Measurements from ENCODE around the gene ZSCAN31. TPM values are rescaled to one million over a fixed set of nuclear protein-coding genes. Genes with fewer than 3 reads are reported as not detected.

Gene ZSCAN31
- total and polyA plus RNA-seq, 9 of the 15 experiments (the other 6 are each of a cell fraction or from before 2014, with no cell fraction given) = 3.9 to 12.1 (median 7.0) TPM

DNA sequence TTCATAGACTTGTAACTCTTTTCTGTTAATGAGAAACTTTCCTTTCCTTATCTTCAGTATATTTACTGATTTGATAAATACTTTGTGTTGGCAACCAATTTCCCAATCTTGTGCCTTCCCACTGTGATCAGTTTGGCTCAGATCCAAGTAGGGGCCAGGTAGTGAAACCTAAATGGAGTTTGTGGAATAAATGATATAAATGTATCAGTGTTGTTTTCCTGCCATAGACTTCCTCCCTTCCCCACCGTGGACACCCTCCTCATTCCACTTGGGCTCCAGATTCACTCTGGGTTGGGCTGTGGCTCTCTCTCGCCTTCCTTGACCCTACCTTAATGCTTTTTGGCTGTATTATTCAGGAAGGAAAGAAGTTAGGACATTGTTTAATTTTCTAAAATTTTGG is 15.1 kb upstream of the ZSCAN31 start:
- H3K4me1 ChIP-seq (replicated peaks in 1 of 2; ENCODE audit: control insufficient read depth in 2 of 2, insufficient read depth in 2 of 2, low read length in 2 of 2) = peaks cover 32 to 47% of the 10 kb centered on the region in 2 experiments
- no peaks in the 10 kb centered on the region for H3K9me1 ChIP-seq (ENCODE audit: control insufficient read depth, insufficient read depth, low read length)
- CTCF ChIA-PET (ENCODE audit: low intra/inter-chr PET ratio) = interaction anchor here (1.0 kb wide), 1 partner anchor 99 kb away, joined by 3 read pairs; the partner anchor contains the start of gene ZKSCAN4
- H3K4me3 ChIP-seq = peak overlapping the region; percentile 68
- peak overlapping the region; percentile 92 for H3K4me2 ChIP-seq (ENCODE audit: insufficient read depth, low read length)
- peak overlapping the region; percentile 86 for H3K27ac ChIP-seq (ENCODE audit: extremely low read depth, low read depth, low read length)
- no peak for FAIRE-seq
- no peaks in the 10 kb centered on the region for H3K9me3 ChIP-seq (replicated peaks; ENCODE audit: control insufficient read depth, insufficient read depth, low read depth, low read length)
- no peaks in the 10 kb centered on the region for H4K20me1 ChIP-seq (replicated peaks; ENCODE audit: control insufficient read depth, insufficient read depth, low read length)
- H3K27me3 ChIP-seq (ENCODE audit: control insufficient read depth in 2 of 2, insufficient read depth in 2 of 2, low read length in 2 of 2) = no peaks in the 10 kb centered on the region; a peak in 1 of 5 replicates
- H2AFZ ChIP-seq (ENCODE audit: low read depth, low read length) = peak overlapping the region; percentile 94; the same call in 1 of the 2 replicates
- peak overlapping the region; percentile 82 to 84; a peak in 3 of 4 replicates for H3K9ac ChIP-seq (ENCODE audit: insufficient read depth in 1 of 2, low read depth in 2 of 2, low read length in 2 of 2)
- DNase-seq (ENCODE audit: extremely low read depth in 1 of 4, low spot score in 3 of 4) = peak in 3 of 4 experiments; percentile 32 to 59 (median 46)
- no peak for ATAC-seq
- peaks cover 11% of the 10 kb centered on the region; the same call in 2 of the 3 replicates for H3K36me3 ChIP-seq (ENCODE audit: control insufficient read depth, insufficient read depth, low read length)
- intact Hi-C loops (cut with micrococcal nuclease) (loop anchor here (5.0 to 10.0 kb wide), 2 partner anchors 84 to 516 kb away; partner anchors contain the start of gene ZSCAN26), in situ Hi-C loops (cut with MboI) (no loop called here)
- POLR2A ChIA-PET = interaction anchor here (0.8 to 2.1 kb wide), 4 partner anchors 14 to 458 kb away, joined by 3 to 11 read pairs (median 4); a partner anchor contains a TSS
- 5% methylated on average over 2 of the region's 2 CpGs for WGBS (ENCODE audit: insufficient coverage, low coverage, missing lambda C conversion rate)
- BruUV-seq (replicated peaks) = no TSS peak
- peaks cover 63% of the 10 kb centered on the region for H3K79me2 ChIP-seq (ENCODE audit: control insufficient read depth, insufficient read depth, low read length)
- TF ChIP-seq ZNF146 (CRISPR knock-in tag; IDR thresholded peaks at IDR 0.05; ENCODE audit: unreplicated experiment) (no peak), HDAC1 (IDR thresholded peaks at IDR 0.05) (no peak), CEBPG (CRISPR knock-in tag; IDR thresholded peaks at IDR 0.05) (no peak), CEBPG (tag; conservative IDR thresholded peaks at IDR 0.05 in 1 of 2, IDR thresholded peaks at IDR 0.05 in 1 of 2) (0 out of 4 replicates have a peak, but pooled peaks of 1 of the 2 experiments have one; percentile 22), EZH2 (IDR thresholded peaks at IDR 0.05; ENCODE audit: borderline replicate concordance, low read depth, low read length) (no peak), CEBPB (tag; IDR thresholded peaks at IDR 0.05) (peak; percentile 41; the same call in 1 of the 2 replicates), TBL1XR1 (IDR thresholded peaks at IDR 0.05; ENCODE audit: low read length in 2 of 2) (0 out of 4 replicates have a peak, but pooled peaks of 1 of the 2 experiments have one; percentile 14), RAD21 (CRISPR knock-in tag; conservative IDR thresholded peaks at IDR 0.05 in 1 of 2, IDR thresholded peaks at IDR 0.05 in 1 of 2) (0 out of 4 replicates have a peak, but pooled peaks of 1 of the 2 experiments have one; percentile 1), ZNF584 (CRISPR knock-in tag; IDR thresholded peaks at IDR 0.05; ENCODE audit: low read depth) (0 out of 2 replicates have a peak, but pooled peaks have one; percentile 9)
- TF ChIP-seq, protein P1, sequence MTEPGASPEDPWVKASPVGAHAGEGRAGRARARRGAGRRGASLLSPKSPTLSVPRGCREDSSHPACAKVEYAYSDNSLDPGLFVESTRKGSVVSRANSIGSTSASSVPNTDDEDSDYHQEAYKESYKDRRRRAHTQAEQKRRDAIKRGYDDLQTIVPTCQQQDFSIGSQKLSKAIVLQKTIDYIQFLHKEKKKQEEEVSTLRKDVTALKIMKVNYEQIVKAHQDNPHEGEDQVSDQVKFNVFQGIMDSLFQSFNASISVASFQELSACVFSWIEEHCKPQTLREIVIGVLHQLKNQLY (CRISPR knock-in tag; conservative IDR thresholded peaks at IDR 0.05) = no peak
- TF ChIP-seq, protein P2, sequence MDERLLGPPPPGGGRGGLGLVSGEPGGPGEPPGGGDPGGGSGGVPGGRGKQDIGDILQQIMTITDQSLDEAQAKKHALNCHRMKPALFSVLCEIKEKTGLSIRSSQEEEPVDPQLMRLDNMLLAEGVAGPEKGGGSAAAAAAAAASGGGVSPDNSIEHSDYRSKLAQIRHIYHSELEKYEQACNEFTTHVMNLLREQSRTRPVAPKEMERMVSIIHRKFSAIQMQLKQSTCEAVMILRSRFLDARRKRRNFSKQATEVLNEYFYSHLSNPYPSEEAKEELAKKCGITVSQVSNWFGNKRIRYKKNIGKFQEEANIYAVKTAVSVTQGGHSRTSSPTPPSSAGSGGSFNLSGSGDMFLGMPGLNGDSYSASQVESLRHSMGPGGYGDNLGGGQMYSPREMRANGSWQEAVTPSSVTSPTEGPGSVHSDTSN (CRISPR knock-in tag; IDR thresholded peaks at IDR 0.05; ENCODE audit: low read depth) = no peak
- TF ChIP-seq, protein P2 (tag; conservative IDR thresholded peaks at IDR 0.05; ENCODE audit: low read depth) = no peak
- TF ChIP-seq, protein P3, sequence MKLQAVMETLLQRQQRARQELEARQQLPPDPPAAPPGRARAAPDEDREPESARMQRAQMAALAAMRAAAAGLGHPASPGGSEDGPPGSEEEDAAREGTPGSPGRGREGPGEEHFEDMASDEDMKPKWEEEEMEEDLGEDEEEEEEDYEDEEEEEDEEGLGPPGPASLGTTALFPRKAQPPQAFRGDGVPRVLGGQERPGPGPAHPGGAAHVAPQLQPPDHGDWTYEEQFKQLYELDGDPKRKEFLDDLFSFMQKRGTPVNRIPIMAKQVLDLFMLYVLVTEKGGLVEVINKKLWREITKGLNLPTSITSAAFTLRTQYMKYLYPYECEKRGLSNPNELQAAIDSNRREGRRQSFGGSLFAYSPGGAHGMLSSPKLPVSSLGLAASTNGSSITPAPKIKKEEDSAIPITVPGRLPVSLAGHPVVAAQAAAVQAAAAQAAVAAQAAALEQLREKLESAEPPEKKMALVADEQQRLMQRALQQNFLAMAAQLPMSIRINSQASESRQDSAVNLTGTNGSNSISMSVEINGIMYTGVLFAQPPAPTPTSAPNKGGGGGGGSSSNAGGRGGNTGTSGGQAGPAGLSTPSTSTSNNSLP (IDR thresholded peaks at IDR 0.05; ENCODE audit: borderline replicate concordance, low read depth, low read length) = peak; percentile 18; the same call in 1 of the 2 replicates
- TF ChIP-seq, protein P4, sequence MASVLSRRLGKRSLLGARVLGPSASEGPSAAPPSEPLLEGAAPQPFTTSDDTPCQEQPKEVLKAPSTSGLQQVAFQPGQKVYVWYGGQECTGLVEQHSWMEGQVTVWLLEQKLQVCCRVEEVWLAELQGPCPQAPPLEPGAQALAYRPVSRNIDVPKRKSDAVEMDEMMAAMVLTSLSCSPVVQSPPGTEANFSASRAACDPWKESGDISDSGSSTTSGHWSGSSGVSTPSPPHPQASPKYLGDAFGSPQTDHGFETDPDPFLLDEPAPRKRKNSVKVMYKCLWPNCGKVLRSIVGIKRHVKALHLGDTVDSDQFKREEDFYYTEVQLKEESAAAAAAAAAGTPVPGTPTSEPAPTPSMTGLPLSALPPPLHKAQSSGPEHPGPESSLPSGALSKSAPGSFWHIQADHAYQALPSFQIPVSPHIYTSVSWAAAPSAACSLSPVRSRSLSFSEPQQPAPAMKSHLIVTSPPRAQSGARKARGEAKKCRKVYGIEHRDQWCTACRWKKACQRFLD (CRISPR knock-in tag; IDR thresholded peaks at IDR 0.05) = peak; percentile 15; the same call in 1 of the 2 replicates

Measured in K562 (cell line).